MCF 10A (cell line): ENCODE data around the gene PRPF40B. TPM values are rescaled to one million over a fixed set of nuclear protein-coding genes. Genes with fewer than 3 reads are reported as not detected.

Source experiments
- BruUV-seq: library from RNA; stranded (reverse); fragments of 400-500 nt; replicated peaks from 2 replicates; lab custom pipeline; 2021; lab: Mats Ljungman, UMichigan
- CTCF ChIA-PET: fragments of 300-600 bp; sonication (Branson Sonifier 250); formaldehyde crosslinking; extraction: SDS; loops from one replicate; lab custom pipeline; 2021; ENCODE audit warnings: antibody characterized with exemption, inconsistent platforms; lab: Yijun Ruan, JAX
- POLR2A ChIA-PET: fragments of 300-600, 350-650 bp; sonication (Branson Sonifier 250); formaldehyde crosslinking; extraction: SDS; loops from one replicate; lab custom pipeline; 2020; ENCODE audit warnings: antibody characterized with exemption, inconsistent platforms; lab: Yijun Ruan, JAX
- DNase-seq: peaks from one replicate; pipeline ENCODE4 v3.0.0-alpha.2; 2018; ENCODE audit not compliant: unreplicated experiment
- H3K27ac Mint-ChIP-seq: one replicate; pipeline ENCODE4 v1.8.0; 2022; ENCODE audit warnings: mild to moderate bottlenecking, low read depth, mixed read lengths; ENCODE audit not compliant: unreplicated experiment
- H3K27me3 Mint-ChIP-seq: one replicate; pipeline ENCODE4 v1.8.0; 2022; ENCODE audit warnings: mixed read lengths; ENCODE audit not compliant: insufficient read depth, unreplicated experiment
- H3K36me3 Mint-ChIP-seq: one replicate; pipeline ENCODE4 v1.8.0; 2022; ENCODE audit warnings: mild to moderate bottlenecking, moderate library complexity, mixed read lengths; ENCODE audit not compliant: insufficient read depth, unreplicated experiment
- H3K4me1 Mint-ChIP-seq: one replicate; pipeline ENCODE4 v1.8.0; 2022; ENCODE audit warnings: mixed read lengths; ENCODE audit not compliant: insufficient read depth, unreplicated experiment
- H3K4me3 Mint-ChIP-seq: one replicate; pipeline ENCODE4 v1.8.0; 2022; ENCODE audit warnings: mild to moderate bottlenecking, moderate library complexity, mixed read lengths; ENCODE audit not compliant: unreplicated experiment
- H3K9me3 Mint-ChIP-seq: one replicate; pipeline ENCODE4 v1.8.0; 2022; ENCODE audit warnings: mixed read lengths; ENCODE audit not compliant: unreplicated experiment
- intact Hi-C: fragments of 100-400 bp; cut with micrococcal nuclease; formaldehyde crosslinking; loops from 2 replicates; pipeline ENCODE4 v1.14.1; 2022
- total RNA-seq: library from RNA; stranded (reverse); gene quantifications from 2 replicates; pipeline ENCODE4 v1.2.3, GENCODE V29; 2022
- TF ChIP-seq, protein P1 (sequence below): fragments of 200-600 bp; IDR thresholded peaks from one replicate; pipeline ENCODE4 v1.8.0; 2022; ENCODE audit warnings: antibody characterized with exemption, mild to moderate bottlenecking; ENCODE audit not compliant: unreplicated experiment

The PRPF40B gene
- total RNA-seq, 1 experiment from 2014 or later, result 48.5 TPM

DNA sequence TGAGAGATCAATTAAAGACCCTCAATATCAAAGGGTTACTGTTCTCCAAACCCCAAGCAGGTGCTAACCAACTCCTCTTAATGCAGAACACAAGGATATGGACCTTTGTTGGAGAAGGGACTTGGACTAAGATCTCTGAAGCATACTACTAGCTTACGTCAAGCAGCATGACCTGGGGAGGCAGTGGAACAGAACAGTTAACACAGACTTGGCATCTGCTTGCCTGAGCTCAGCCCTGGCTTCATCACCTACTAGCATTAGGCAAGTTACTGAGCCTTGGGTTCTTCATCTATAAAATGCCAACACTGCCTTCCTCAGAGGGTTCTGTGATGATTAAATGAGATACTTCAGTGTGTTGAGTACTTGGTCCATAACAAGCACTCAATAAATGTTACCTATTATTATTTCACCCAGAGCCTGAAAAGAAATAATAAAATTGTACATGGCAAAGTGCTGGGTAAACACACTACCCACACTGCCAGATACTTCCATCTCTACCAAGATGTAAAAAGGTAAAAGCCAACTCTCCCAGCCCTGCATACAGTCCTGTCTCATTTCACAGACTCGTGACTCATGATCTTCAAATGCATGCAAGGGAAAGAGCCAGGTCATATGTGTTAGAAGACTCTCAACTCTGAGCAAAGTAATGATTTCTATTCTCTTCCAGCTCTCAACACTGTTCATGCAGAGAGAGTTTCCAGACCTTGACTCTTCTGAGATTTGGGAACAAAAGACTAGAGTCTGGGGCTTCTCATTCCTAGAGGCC is 44.1 kb downstream of the PRPF40B start:
- intact Hi-C loops, result no loop called here
- no TSS peak for BruUV-seq
- no peak overlapping the region for H3K4me3 Mint-ChIP-seq
- H3K9me3 Mint-ChIP-seq, result no peaks in the 10 kb centered on the region
- peaks cover 4% of the 10 kb centered on the region for H3K36me3 Mint-ChIP-seq
- DNase-seq, result no peak
- CTCF ChIA-PET, result interaction anchor here (0.6 to 0.7 kb wide), 7 partner anchors 14 to 214 kb away, joined by 3 to 4 read pairs (median 3); no protein-coding TSS in a partner anchor
- H3K27ac Mint-ChIP-seq, result no peak overlapping the region
- H3K4me1 Mint-ChIP-seq, result peaks cover 10% of the 10 kb centered on the region
- TF ChIP-seq, protein P1, sequence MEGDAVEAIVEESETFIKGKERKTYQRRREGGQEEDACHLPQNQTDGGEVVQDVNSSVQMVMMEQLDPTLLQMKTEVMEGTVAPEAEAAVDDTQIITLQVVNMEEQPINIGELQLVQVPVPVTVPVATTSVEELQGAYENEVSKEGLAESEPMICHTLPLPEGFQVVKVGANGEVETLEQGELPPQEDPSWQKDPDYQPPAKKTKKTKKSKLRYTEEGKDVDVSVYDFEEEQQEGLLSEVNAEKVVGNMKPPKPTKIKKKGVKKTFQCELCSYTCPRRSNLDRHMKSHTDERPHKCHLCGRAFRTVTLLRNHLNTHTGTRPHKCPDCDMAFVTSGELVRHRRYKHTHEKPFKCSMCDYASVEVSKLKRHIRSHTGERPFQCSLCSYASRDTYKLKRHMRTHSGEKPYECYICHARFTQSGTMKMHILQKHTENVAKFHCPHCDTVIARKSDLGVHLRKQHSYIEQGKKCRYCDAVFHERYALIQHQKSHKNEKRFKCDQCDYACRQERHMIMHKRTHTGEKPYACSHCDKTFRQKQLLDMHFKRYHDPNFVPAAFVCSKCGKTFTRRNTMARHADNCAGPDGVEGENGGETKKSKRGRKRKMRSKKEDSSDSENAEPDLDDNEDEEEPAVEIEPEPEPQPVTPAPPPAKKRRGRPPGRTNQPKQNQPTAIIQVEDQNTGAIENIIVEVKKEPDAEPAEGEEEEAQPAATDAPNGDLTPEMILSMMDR, result no peak
- H3K27me3 Mint-ChIP-seq, result no peaks in the 10 kb centered on the region
- POLR2A ChIA-PET, result no interaction called here

- intact Hi-C loops, result no loop called here
- Mint-ChIP-seq H3K9me3 (no peaks in the 10 kb centered on the region), H3K36me3 (peaks cover 4% of the 10 kb centered on the region), H3K4me3 (no peak overlapping the region), H3K27ac (no peak overlapping the region), H3K27me3 (no peaks in the 10 kb centered on the region), H3K4me1 (peaks cover 4% of the 10 kb centered on the region)
- TF ChIP-seq, protein P1, result no peak
- no TSS peak for BruUV-seq
- CTCF ChIA-PET, result no interaction called here
- DNase-seq, result no peak
- POLR2A ChIA-PET, result no interaction called here
These were observed 46.4 kb downstream of the PRPF40B start for GRCh38 chr12:49669796-49670195.

- Mint-ChIP-seq H3K36me3 (peaks cover 4% of the 10 kb centered on the region), H3K4me1 (no peaks in the 10 kb centered on the region), H3K27me3 (peaks cover 13% of the 10 kb centered on the region), H3K4me3 (no peak overlapping the region), H3K27ac (no peak overlapping the region), H3K9me3 (no peaks in the 10 kb centered on the region)
- ChIA-PET CTCF (interaction anchor here (0.7 kb wide), 1 partner anchor 677 kb away, joined by 4 read pairs; no protein-coding TSS in a partner anchor), POLR2A (interaction anchor here (0.6 kb wide), 2 partner anchors 8 to 51 kb away, joined by 3 read pairs; no protein-coding TSS in a partner anchor)
- BruUV-seq, result no TSS peak
- TF ChIP-seq, protein P1, result no peak
- intact Hi-C loops, result no loop called here
- no peak for DNase-seq
These were observed 47.8 kb downstream of the PRPF40B start for GRCh38 chr12:49671031-49671765.
